ENCODE results near the gene BTBD6. TPM values are rescaled to one million over a fixed set of nuclear protein-coding genes. Genes with fewer than 3 reads are reported as not detected.
"Not testable (repeated sequence)": the region's sequence is repeated elsewhere in the genome, so short reads cannot be mapped to it uniquely, and the experiment has no call there.

BTBD6 gene
- total RNA-seq, 8 experiments from 2014 or later: 18.8 to 29.3 (median 26.3) TPM

- Histone ChIP-seq H3K4me3 (no peak overlapping the region), H3K27ac (no peak overlapping the region), H3K4me1 (replicated peaks in 1 of 2) (peaks cover 4 to 7% of the 10 kb centered on the region in 2 donors)
- in situ Hi-C loops (cut with MboI; ENCODE audit: low pct_unique_long_range_greater_than_20kb in 2 of 9, low sequenced_read_pairs in 9 of 9, unreplicated experiment in 9 of 9): no loop called here
- WGBS, 10 experiments: 3 to 92% (median 18%) methylated on average over 5 to 9 of the region's 23 CpGs; no CpG with 5 or more reads in 2 of the 10 experiments
- ATAC-seq (replicated peaks in 6 of 8): peak; percentile 63 to 97 (median 92)
These were observed 33.2 kb downstream of the BTBD6 start for GRCh38 chr14:105281371-105282097.

DNA sequence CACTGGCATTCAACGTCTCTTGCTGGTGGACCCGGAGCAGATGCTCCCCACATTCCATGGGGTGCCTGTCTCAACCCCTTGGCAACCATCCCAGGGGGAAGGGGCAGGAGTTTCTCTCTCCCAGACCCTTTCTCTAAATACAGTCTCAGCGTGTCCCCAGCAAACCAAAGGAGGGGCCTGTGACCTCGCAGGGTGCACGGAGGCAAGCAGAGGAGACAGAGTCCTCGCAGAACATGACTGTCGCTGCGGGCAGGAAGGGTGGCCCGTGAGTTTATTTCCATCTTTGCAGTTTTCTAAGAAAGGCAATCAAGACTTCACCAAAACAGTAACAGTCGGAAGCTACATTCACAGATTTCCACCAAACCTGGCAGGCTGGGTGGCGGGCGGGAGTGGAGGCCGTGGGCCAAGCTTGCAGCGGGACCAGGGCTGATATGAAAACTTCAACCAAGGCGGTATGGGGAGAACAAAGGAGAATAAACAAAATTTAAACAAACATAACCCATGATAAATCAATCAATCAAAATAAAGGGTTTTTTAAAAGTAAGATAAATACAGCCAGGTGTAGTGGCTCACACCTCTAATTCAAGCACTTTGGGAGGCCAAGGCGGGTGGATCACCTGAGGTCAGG lies 33.9 kb downstream of the BTBD6 start:
- H3K27ac ChIP-seq: no peak overlapping the region
- WGBS, 10 experiments: 0 to 95% (median 65%) methylated on average over 1 to 13 of the region's 16 CpGs; no CpG with 5 or more reads in 2 of the 10 experiments

DNA sequence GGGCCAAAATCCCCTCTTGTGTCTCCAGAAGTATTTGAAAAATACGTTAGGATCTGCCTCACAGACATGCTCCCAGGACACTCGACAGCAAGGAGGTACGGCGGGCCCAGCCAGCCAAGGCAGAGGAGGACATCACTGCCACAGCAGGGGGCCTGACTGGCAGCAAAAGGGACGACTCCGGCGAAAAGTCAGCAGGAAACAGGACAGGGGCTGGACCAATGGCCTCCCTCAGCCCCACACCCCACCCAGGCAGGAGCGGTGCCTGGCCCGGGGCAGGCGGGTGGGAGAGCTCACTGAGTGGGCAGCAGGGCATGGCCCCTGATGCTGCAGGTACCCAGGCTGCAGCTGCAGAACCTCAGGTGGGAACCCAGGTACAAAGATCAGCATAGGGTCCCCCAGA lies 34.7 kb downstream of the BTBD6 start:
- Histone ChIP-seq H3K4me3 (no peak overlapping the region), H3K27ac (no peak overlapping the region), H3K4me1 (replicated peaks in 1 of 2) (peaks cover 4 to 7% of the 10 kb centered on the region in 2 donors)
- 60 to 87% (median 67%) methylated on average over 1 to 7 of the region's 10 CpGs; no CpG with 5 or more reads in 5 of the 10 experiments for WGBS, 10 experiments
- in situ Hi-C loops (cut with MboI; ENCODE audit: low pct_unique_long_range_greater_than_20kb in 2 of 9, low sequenced_read_pairs in 9 of 9, unreplicated experiment in 9 of 9): no loop called here
- no peak for ATAC-seq (replicated peaks in 6 of 8)

More for the DNA sequence above, 33.9 kb downstream of the BTBD6 start:
- peaks cover 4 to 7% of the 10 kb centered on the region in 2 donors for H3K4me1 ChIP-seq (replicated peaks in 1 of 2)
- in situ Hi-C loops (cut with MboI; ENCODE audit: low pct_unique_long_range_greater_than_20kb in 2 of 9, low sequenced_read_pairs in 9 of 9, unreplicated experiment in 9 of 9): no loop called here
- no peak overlapping the region for H3K4me3 ChIP-seq
- peak in 6 of 8 experiments; percentile 18 to 59 (median 50) for ATAC-seq (replicated peaks in 6 of 8)

GRCh38 chr14:105283899-105284298 lies 35.6 kb downstream of the BTBD6 start:
- in situ Hi-C loops (cut with MboI; ENCODE audit: low pct_unique_long_range_greater_than_20kb in 2 of 9, low sequenced_read_pairs in 9 of 9, unreplicated experiment in 9 of 9): no loop called here
- 60 to 95% (median 90%) methylated on average over 1 to 13 of the region's 15 CpGs; no CpG with 5 or more reads in 7 of the 10 experiments for WGBS, 10 experiments
- H3K4me3 ChIP-seq: no peak overlapping the region
- H3K4me1 ChIP-seq (replicated peaks in 1 of 2): peaks cover 4 to 7% of the 10 kb centered on the region in 2 donors
- no peak for ATAC-seq (replicated peaks in 6 of 8)
- H3K27ac ChIP-seq: no peak overlapping the region

DNA sequence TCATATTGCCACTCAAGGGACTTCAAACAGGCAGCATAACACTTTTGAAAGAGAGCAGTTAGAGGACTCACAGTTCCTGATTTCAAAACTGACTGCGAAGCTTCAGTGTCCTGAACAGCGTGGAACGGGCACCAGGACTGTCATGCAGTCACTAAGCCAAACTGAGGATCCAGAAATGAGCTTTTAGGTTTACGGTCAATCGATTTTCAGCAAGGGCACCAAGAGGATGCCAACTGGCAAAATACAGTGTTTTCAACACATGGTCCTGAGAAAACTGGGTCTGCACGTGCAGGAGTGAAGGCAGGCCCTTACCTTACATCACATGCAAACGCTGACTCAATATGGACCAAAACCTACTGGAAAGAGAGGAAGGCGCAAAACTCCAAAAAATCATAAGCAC lies 36.8 kb downstream of the BTBD6 start:
- no peak overlapping the region for H3K27ac ChIP-seq
- in situ Hi-C loops (cut with MboI; ENCODE audit: low pct_unique_long_range_greater_than_20kb in 2 of 9, low sequenced_read_pairs in 9 of 9, unreplicated experiment in 9 of 9): no loop called here
- 83 to 100% (median 93%) methylated on average over 1 to 7 of the region's 8 CpGs for WGBS, 10 experiments
- H3K4me3 ChIP-seq: no peak overlapping the region
- peaks cover 4 to 7% of the 10 kb centered on the region in 2 donors for H3K4me1 ChIP-seq (replicated peaks in 1 of 2)
- ATAC-seq (replicated peaks in 6 of 8): no peak

GRCh38 chr14:105286759-105287144 lies 38.4 kb downstream of the BTBD6 start:
- H3K27ac ChIP-seq: no peak overlapping the region
- in situ Hi-C loops (cut with MboI; ENCODE audit: low pct_unique_long_range_greater_than_20kb in 2 of 9, low sequenced_read_pairs in 9 of 9, unreplicated experiment in 9 of 9): no loop called here
- peaks cover 0 to 4% of the 10 kb centered on the region in 2 donors for H3K4me1 ChIP-seq (replicated peaks in 1 of 2)
- no peak for ATAC-seq (replicated peaks in 6 of 8)
- H3K4me3 ChIP-seq: no peak overlapping the region
- 88 to 100% (median 91%) methylated on average over 1 to 6 of the region's 9 CpGs; no CpG with 5 or more reads in 7 of the 10 experiments for WGBS, 10 experiments

DNA sequence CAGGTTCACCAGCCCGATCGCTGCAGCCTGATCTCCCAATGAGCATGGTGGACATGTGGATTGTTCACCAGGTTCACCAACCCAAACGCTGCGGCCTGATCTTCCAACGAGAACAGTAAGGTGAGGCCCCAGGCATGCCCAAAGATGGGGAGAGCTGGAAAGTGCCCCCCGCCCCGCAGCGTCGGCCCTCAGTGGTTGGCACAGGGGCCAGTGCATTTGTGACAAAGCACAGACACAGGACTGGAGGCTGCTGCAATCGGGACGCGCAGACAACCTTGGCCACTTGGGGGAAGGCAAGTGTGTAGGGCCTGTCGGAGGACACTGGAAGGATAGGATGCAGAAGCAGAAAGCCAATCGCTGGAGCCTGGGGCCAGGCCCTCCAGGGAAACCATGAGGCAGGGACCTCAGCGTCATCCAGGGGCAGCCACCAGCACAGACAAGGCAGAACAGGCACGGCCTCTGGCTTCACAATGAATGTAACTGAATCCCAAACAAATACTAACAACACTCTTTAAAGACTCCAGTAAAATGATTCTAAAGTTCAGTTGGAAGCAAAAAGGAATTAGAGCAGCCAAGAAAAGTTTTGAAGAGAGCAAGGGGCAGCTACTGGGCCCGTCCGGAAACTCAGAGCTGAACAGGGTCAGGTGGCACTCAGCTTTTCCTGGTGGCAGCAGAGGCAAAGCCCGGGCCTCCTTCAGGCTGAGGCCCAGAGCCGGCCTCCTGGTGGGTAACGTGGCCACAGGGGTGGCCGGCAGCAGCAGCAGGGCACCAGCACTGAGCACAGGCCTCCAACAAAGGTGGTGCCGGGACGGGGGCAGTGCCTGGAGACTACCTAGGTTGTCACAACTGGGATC lies 39.1 kb downstream of the BTBD6 start:
- in situ Hi-C loops (cut with MboI; ENCODE audit: low pct_unique_long_range_greater_than_20kb in 2 of 9, low sequenced_read_pairs in 9 of 9, unreplicated experiment in 9 of 9): no loop called here

DNA sequence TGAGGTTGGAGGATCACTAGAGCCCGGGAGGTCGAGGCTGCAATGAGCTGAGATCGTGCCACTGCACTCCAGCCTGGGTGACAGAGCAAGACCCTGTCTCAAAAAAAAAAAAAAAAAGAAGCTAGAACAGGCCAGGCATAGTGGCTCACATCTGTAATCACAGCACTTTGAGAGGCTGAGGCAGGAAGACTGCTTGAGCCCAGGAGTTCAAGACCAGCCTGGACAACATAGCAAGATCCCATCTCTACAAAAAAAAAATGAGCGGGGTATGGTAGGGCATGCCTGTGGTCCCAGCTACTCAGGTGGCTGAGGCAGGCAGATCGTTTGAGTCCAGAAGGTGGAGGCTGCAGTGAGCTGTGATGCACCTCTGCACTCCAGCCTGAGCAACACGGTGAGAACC lies 40.6 kb downstream of the BTBD6 start:
- H3K4me3 ChIP-seq; H3K27ac ChIP-seq; ATAC-seq (replicated peaks in 6 of 8); in situ Hi-C loops (cut with MboI; ENCODE audit: low pct_unique_long_range_greater_than_20kb in 2 of 9, low sequenced_read_pairs in 9 of 9, unreplicated experiment in 9 of 9); H3K4me1 ChIP-seq (replicated peaks in 1 of 2): not testable (repeated sequence)
- 50 to 100% (median 77%) methylated on average over 1 to 3 of the region's 6 CpGs; no CpG with 5 or more reads in 4 of the 10 experiments for WGBS, 10 experiments

More for the DNA sequence above, 39.1 kb downstream of the BTBD6 start:
- Histone ChIP-seq H3K27ac (no peak overlapping the region), H3K4me3 (no peak overlapping the region), H3K4me1 (replicated peaks in 1 of 2) (no peaks in the 10 kb centered on the region)
- peak in 2 of 8 experiments; percentile 24 to 39 for ATAC-seq (replicated peaks in 6 of 8)
- WGBS, 10 experiments: 67 to 100% (median 82%) methylated on average over 1 to 8 of the region's 24 CpGs; no CpG with 5 or more reads in 2 of the 10 experiments

DNA sequence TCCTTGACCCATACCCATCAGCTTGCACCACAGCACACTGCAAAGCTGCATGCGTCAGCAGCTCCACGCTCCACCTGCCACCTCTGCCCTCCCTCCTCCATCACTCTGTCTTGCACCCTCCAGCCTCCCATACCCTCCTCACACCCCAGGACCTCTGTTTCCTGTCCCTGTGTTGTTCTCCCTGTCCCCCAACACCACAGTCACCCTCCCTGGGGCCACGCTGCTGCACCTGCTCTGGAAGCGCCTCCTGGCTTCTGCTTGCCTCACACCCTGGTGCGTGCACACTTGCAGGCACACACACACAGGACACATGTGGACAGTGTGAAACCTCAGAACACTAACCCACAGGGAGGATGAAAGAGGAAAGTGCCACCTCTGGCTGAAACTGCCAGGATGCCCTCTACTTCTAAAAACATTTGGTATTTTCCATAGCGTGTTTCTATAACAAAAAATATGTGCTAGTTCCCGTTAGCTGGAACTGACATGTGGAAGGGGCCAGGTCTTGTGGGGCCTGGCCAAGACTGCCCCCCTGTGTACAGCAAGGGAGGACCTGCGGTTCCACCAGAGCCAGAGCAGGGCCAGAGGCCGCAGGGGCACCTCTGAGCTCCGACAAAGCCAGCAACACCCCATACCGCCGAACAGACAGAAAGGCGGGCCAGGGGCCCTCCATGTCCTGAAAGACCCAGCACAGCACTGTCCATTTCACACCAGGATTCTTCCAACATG lies 42.5 kb downstream of the BTBD6 start:
- Histone ChIP-seq H3K4me3 (no peak overlapping the region), H3K4me1 (replicated peaks in 1 of 2) (peaks cover 0 to 9% of the 10 kb centered on the region in 2 donors), H3K27ac (no peak overlapping the region)
- no peak for ATAC-seq (replicated peaks in 6 of 8)
- 50 to 100% (median 93%) methylated on average over 2 to 9 of the region's 13 CpGs; no CpG with 5 or more reads in 1 of the 10 experiments for WGBS, 10 experiments
- in situ Hi-C loops (cut with MboI; ENCODE audit: low pct_unique_long_range_greater_than_20kb in 2 of 9, low sequenced_read_pairs in 9 of 9, unreplicated experiment in 9 of 9): no loop called here

GRCh38 chr14:105292826-105293711 lies 44.7 kb downstream of the BTBD6 start:
- no peak for ATAC-seq (replicated peaks in 6 of 8)
- Histone ChIP-seq H3K27ac (no peak overlapping the region), H3K4me3 (no peak overlapping the region), H3K4me1 (replicated peaks in 1 of 2) (peaks cover 0 to 9% of the 10 kb centered on the region in 2 donors)
- 82 to 84% methylated on average over 6 to 16 of the region's 26 CpGs; no CpG with 5 or more reads in 8 of the 10 experiments for WGBS, 10 experiments
- in situ Hi-C loops (cut with MboI; ENCODE audit: low pct_unique_long_range_greater_than_20kb in 2 of 9, low sequenced_read_pairs in 9 of 9, unreplicated experiment in 9 of 9): no loop called here

DNA sequence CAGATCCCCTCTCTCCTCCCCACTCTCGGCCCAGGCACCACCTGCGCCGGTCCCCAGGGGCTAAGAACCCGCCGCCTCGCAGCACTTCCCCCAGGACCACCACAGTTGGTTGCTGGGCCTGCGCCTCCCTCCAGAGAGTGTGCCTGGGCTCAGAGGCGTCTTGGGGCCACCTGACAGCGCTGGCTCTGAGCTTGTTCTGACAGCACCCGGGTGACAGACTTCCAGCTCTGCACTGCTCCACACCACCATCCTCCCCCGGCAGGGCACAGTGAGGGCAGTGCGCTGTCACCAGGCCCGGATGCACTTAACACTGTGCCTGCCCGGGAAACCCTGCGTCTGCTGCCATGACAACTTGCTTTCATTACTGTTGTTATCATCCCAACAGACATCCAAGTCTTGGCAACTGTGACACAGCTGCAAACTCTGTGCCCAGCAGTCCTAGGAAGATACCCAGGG lies 45.8 kb downstream of the BTBD6 start:
- ATAC-seq (replicated peaks in 6 of 8): peak; percentile 44 to 99 (median 90)
- in situ Hi-C loops (cut with MboI; ENCODE audit: low pct_unique_long_range_greater_than_20kb in 2 of 9, low sequenced_read_pairs in 9 of 9, unreplicated experiment in 9 of 9): no loop called here
- Histone ChIP-seq H3K4me1 (replicated peaks in 1 of 2) (peaks cover 1 to 12% of the 10 kb centered on the region in 2 donors), H3K4me3 (no peak overlapping the region), H3K27ac (no peak overlapping the region)
- 30 to 73% methylated on average over 4 to 5 of the region's 15 CpGs; no CpG with 5 or more reads in 8 of the 10 experiments for WGBS, 10 experiments

Measured in motor neuron (in vitro differentiated cells).